GM12878 (cell line): Measurements from ENCODE around the gene TARM1. TPM values are rescaled to one million over a fixed set of nuclear protein-coding genes. Genes with fewer than 3 reads are reported as not detected.

Experiments used
- ATAC-seq: fragments of 200-7000 bp; cut with Tn5 transposase; 3 replicates; pipeline ENCODE4 v1.9.1; 2020; ENCODE audit warnings: mild to moderate bottlenecking, moderate library complexity
- BruUV-seq: library from RNA; stranded (reverse); fragments of 400-500 nt; replicated peaks from 2 replicates; lab custom pipeline; 2021; lab: Mats Ljungman, UMichigan
- CTCF ChIA-PET: fragments of 300-600 bp; sonication (Branson Sonifier 250); formaldehyde crosslinking; extraction: SDS; loops from one replicate; lab custom pipeline; 2021; ENCODE audit warnings: inconsistent platforms; lab: Yijun Ruan, JAX
- POLR2A ChIA-PET: fragments of 350-600 bp; formaldehyde crosslinking; extraction: SDS; loops from one replicate; lab custom pipeline; 2021; ENCODE audit warnings: inconsistent platforms; lab: Charles Lee
- RAD21 ChIA-PET: fragments of 300-600 bp; sonication (Branson Sonifier 250); formaldehyde crosslinking; loops from one replicate; lab custom pipeline; 2023; ENCODE audit warnings: antibody characterized with exemption; ENCODE audit not compliant: unreplicated experiment; lab: Charles Lee
- SMC1A ChIA-PET: fragments of 300-600 bp; sonication (Branson Sonifier 250); formaldehyde crosslinking; loops from one replicate; lab custom pipeline; 2023; ENCODE audit not compliant: unreplicated experiment, uncharacterized antibody; lab: Charles Lee
- DNase-seq: peaks from one replicate; pipeline ENCODE4 v3.0.0-alpha.2; 2011; ENCODE audit warnings: low read depth, low spot score
- FAIRE-seq: peaks from 3 replicates; lab custom pipeline; 2011; peaks lifted over from hg19 to GRCh38; lab: Jason Lieb, UNC
- H2AFZ ChIP-seq: 2 replicates; pipeline ENCODE4 v1.6.0; 2011; ENCODE audit warnings: low read depth, low read length, control low read depth; ENCODE audit not compliant: control insufficient read depth
- H3K27ac ChIP-seq: 2 replicates; pipeline ENCODE4 v1.5.1; 2011; ENCODE audit warnings: control low read depth; ENCODE audit not compliant: control insufficient read depth, insufficient read depth
- H3K27me3 ChIP-seq, 2 experiments: replicated peaks in 1 of 2; 2 replicates each; pipeline versions ENCODE4 v1.6.0 to v1.6.1; 2011; ENCODE audit warnings: low read length in 1 of 2; ENCODE audit not compliant: control insufficient read depth in 2 of 2, insufficient read depth in 2 of 2
- H3K36me3 ChIP-seq, 2 experiments: 2 replicates each; pipeline ENCODE4 v1.5.1; 2011; ENCODE audit warnings: low read length in 1 of 2; ENCODE audit not compliant: control insufficient read depth in 2 of 2, insufficient read depth in 2 of 2
- H3K4me1 ChIP-seq: 2 replicates; pipeline ENCODE4 v1.6.1; 2011; ENCODE audit warnings: mild to moderate bottlenecking, low read length, moderate library complexity, mixed read lengths; ENCODE audit not compliant: control insufficient read depth, insufficient read depth
- H3K4me2 ChIP-seq: 2 replicates; pipeline ENCODE4 v1.6.0; 2011; ENCODE audit warnings: control low read depth; ENCODE audit not compliant: control insufficient read depth, insufficient read depth
- H3K4me3 ChIP-seq: fragments of 200-600 bp; sonication (generic); 2 replicates; pipeline ENCODE4 v1.5.1; 2016
- H3K79me2 ChIP-seq: 2 replicates; pipeline ENCODE4 v1.6.0; 2011; ENCODE audit warnings: low read length; ENCODE audit not compliant: control insufficient read depth, insufficient read depth
- H3K9ac ChIP-seq: 2 replicates; pipeline ENCODE4 v1.8.0; 2011; ENCODE audit warnings: low read length, control low read depth, mixed read lengths; ENCODE audit not compliant: control insufficient read depth, insufficient read depth
- H3K9me3 ChIP-seq: replicated peaks from 3 replicates; pipeline ENCODE4 v1.5.1; 2011; ENCODE audit warnings: mild to moderate bottlenecking, low read length; ENCODE audit not compliant: control insufficient read depth, insufficient read depth
- H4K20me1 ChIP-seq: 2 replicates; pipeline ENCODE4 v1.6.0; 2011; ENCODE audit not compliant: control insufficient read depth, insufficient read depth
- BACH1 ChIP-seq: fragments of 450-650 bp; IDR thresholded peaks from 2 replicates; pipeline ENCODE4 v1.6.1; 2017; ENCODE audit warnings: mild to moderate bottlenecking, borderline replicate concordance
- CEBPB ChIP-seq, 2 experiments: fragments of 150-350 bp in 1 of 2; IDR thresholded peaks; 2 replicates each; pipeline ENCODE4 v1.6.1; 2012 to 2014; ENCODE audit warnings: low read depth in 2 of 2, low read length in 2 of 2, borderline replicate concordance in 1 of 2, inconsistent platforms in 1 of 2
- DPF2 ChIP-seq: fragments of 450-650 bp; IDR thresholded peaks from 2 replicates; pipeline ENCODE4 v1.6.1; 2017; ENCODE audit warnings: mild to moderate bottlenecking
- EP300 ChIP-seq, 2 experiments: fragments of 150-350 bp in 1 of 2; IDR thresholded peaks; 2 replicates each; pipeline ENCODE4 v1.6.1; 2011 to 2012; ENCODE audit warnings: low read depth in 2 of 2, low read length in 2 of 2, borderline replicate concordance in 1 of 2, improper control_type of control experiment in 1 of 2, inconsistent platforms in 1 of 2; ENCODE audit not compliant: control insufficient read depth in 1 of 2
- EZH2 ChIP-seq: IDR thresholded peaks from 2 replicates; pipeline ENCODE4 v1.6.1; 2012; ENCODE audit warnings: low read depth, mild to moderate bottlenecking, control low read depth, inconsistent platforms, low read length, borderline replicate concordance; ENCODE audit not compliant: control insufficient read depth
- JUND ChIP-seq: IDR thresholded peaks from 2 replicates; pipeline ENCODE4 v1.6.1; 2012; ENCODE audit warnings: low read depth, mild to moderate bottlenecking, low read length, improper control_type of control experiment, moderate library complexity
- LARP7 ChIP-seq: fragments of 450-650 bp; IDR thresholded peaks from 2 replicates; pipeline ENCODE4 v1.6.1; 2017; ENCODE audit warnings: mild to moderate bottlenecking
- MTA3 ChIP-seq: IDR thresholded peaks from 2 replicates; pipeline ENCODE4 v1.6.1; 2012; ENCODE audit warnings: low read length, inconsistent platforms, borderline replicate concordance
- NFYB ChIP-seq: IDR thresholded peaks from 2 replicates; pipeline ENCODE4 v1.6.1; 2011; ENCODE audit warnings: low read depth, mild to moderate bottlenecking, low read length, improper control_type of control experiment, moderate library complexity; ENCODE audit not compliant: insufficient read depth
- PAX5 ChIP-seq: IDR thresholded peaks from 2 replicates; pipeline ENCODE4 v1.6.1; 2011; ENCODE audit warnings: low read depth, low read length, borderline replicate concordance
- PML ChIP-seq: IDR thresholded peaks from 2 replicates; pipeline ENCODE4 v1.6.1; 2012; ENCODE audit warnings: low read length, inconsistent platforms
- POLR2AphosphoS5 ChIP-seq: IDR thresholded peaks from 2 replicates; pipeline ENCODE4 v1.6.1; 2011; ENCODE audit warnings: mild to moderate bottlenecking, low read length, inconsistent platforms
- RBBP5 ChIP-seq: fragments of 200-600 bp; sonication (generic); conservative IDR thresholded peaks from 2 replicates; pipeline ENCODE4 v1.6.1; 2016
- RELA ChIP-seq: fragments of 450-650 bp; IDR thresholded peaks from 2 replicates; pipeline ENCODE4 v1.8.0; 2014; ENCODE audit warnings: borderline replicate concordance; ENCODE audit not compliant: partially characterized antibody
- SPI1 ChIP-seq: IDR thresholded peaks from 2 replicates; pipeline ENCODE4 v1.6.1; 2011; ENCODE audit warnings: low read depth, mild to moderate bottlenecking, low read length, moderate library complexity, borderline replicate concordance; ENCODE audit not compliant: insufficient read depth
- STAT1 ChIP-seq: fragments of 450-650 bp; conservative IDR thresholded peaks from 2 replicates; pipeline ENCODE4 v1.6.1; 2014; ENCODE audit warnings: antibody characterized with exemption, mild to moderate bottlenecking
- SUPT20H ChIP-seq: IDR thresholded peaks from 2 replicates; pipeline ENCODE4 v1.6.1; 2011; ENCODE audit warnings: low read depth, mild to moderate bottlenecking, low read length, moderate library complexity, borderline replicate concordance; ENCODE audit not compliant: control insufficient read depth
- WGBS: methylation state at CpG from one replicate; pipeline ENCODE4 v1.1.6; 2016; ENCODE audit warnings: low lambda C conversion rate; ENCODE audit not compliant: insufficient replicate concordance, insufficient coverage; ENCODE audit errors: missing lambda C conversion rate; 5-methylcytosine and 5-hydroxymethylcytosine counted together
- in situ Hi-C: fragments of 300-500 bp; cut with MboI; formaldehyde crosslinking; loops from 9 replicates; pipeline ENCODE4 v1.14.3; 2018; ENCODE audit warnings: mixed read lengths
- intact Hi-C: fragments of 100-400 bp; cut with micrococcal nuclease; formaldehyde crosslinking; loops from one replicate; pipeline ENCODE4 v1.14.2; 2022; ENCODE audit not compliant: unreplicated experiment
- polyA plus RNA-seq, 11 experiments: library from polyadenylated mRNA; depleted of rRNA in 4 of 11; unstranded in 6 of 11; stranded (reverse) in 5 of 11; fragments of >200 nt; fragmentation: Nextera tagmentation in 4 of 11; fragmentation: Illumina TruSeq in 1 of 11; extraction: Ambion mirVana in 4 of 11; extraction: Trizol in 1 of 11; gene quantifications; 1 replicate in 1 of 11; 2 replicates in 10 of 11; pipeline versions ENCODE4 v1.2.1 to v1.2.3, GENCODE V29; 2011 to 2016; ENCODE audit warnings: inconsistent platforms in 2 of 11, missing spikeins in 2 of 11, low read depth in 1 of 11
- total RNA-seq, 4 experiments: library from RNA; depleted of rRNA in 3 of 4; stranded (reverse); fragments of >200 nt in 3 of 4; fragmentation: Illumina TruSeq in 1 of 4; extraction: Trizol in 1 of 4; gene quantifications; 2 replicates each; pipeline versions ENCODE4 v1.2.1 to v1.2.3, GENCODE V29; 2013 to 2021
- TF ChIP-seq, protein P1 (sequence below): fragments of 450-650 bp; IDR thresholded peaks from 2 replicates; pipeline ENCODE4 v1.6.1; 2017; ENCODE audit warnings: mild to moderate bottlenecking
- TF ChIP-seq, protein P2 (sequence below): IDR thresholded peaks from 2 replicates; pipeline ENCODE4 v1.6.1; 2012; ENCODE audit warnings: low read depth, low read length, improper control_type of control experiment
- TF ChIP-seq, protein P3 (sequence below): IDR thresholded peaks from 2 replicates; pipeline ENCODE4 v1.6.1; 2012; ENCODE audit warnings: low read depth, low read length, improper control_type of control experiment

The TARM1 gene
- total and polyA plus RNA-seq, 10 of the 15 experiments (the other 5 are each of a cell fraction or from before 2014, with no cell fraction given), result not detected

DNA sequence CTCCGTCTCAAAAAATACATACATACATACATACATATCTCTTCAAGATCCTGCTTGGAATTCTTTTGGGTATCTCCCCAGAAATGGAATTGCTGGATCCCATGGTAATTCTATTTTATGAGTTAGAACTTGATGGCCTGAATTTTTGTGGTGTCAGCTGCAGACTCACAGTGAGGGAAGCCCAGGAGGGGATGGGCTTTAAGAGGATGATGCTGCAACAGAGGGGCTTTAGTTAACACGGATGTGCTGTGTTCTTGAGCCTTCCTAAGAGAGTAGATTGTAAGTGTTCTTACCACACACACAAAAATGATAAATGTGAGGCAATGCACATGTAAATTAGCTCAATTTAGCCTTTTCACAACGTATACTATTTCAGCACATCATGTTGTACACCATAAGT is 58.0 kb downstream of the TARM1 start:
- TF ChIP-seq EZH2 (no peak), RELA (no peak), DPF2 (no peak), JUND (no peak), PML (no peak), RBBP5 (no peak), CEBPB (IDR thresholded peaks at IDR 0.05; ENCODE audit: borderline replicate concordance in 1 of 2, low read depth in 2 of 2, low read length in 2 of 2) (no peak), LARP7 (no peak), STAT1 (no peak), EP300 (IDR thresholded peaks at IDR 0.05; ENCODE audit: borderline replicate concordance in 1 of 2, control insufficient read depth in 1 of 2, low read depth in 2 of 2, low read length in 2 of 2) (no peak), BACH1 (no peak), PAX5 (no peak), SUPT20H (no peak), MTA3 (no peak), SPI1 (no peak), POLR2AphosphoS5 (no peak), NFYB (no peak)
- TF ChIP-seq, protein P1, sequence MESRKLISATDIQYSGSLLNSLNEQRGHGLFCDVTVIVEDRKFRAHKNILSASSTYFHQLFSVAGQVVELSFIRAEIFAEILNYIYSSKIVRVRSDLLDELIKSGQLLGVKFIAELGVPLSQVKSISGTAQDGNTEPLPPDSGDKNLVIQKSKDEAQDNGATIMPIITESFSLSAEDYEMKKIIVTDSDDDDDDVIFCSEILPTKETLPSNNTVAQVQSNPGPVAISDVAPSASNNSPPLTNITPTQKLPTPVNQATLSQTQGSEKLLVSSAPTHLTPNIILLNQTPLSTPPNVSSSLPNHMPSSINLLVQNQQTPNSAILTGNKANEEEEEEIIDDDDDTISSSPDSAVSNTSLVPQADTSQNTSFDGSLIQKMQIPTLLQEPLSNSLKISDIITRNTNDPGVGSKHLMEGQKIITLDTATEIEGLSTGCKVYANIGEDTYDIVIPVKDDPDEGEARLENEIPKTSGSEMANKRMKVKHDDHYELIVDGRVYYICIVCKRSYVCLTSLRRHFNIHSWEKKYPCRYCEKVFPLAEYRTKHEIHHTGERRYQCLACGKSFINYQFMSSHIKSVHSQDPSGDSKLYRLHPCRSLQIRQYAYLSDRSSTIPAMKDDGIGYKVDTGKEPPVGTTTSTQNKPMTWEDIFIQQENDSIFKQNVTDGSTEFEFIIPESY, result no peak
- TF ChIP-seq, protein P2, sequence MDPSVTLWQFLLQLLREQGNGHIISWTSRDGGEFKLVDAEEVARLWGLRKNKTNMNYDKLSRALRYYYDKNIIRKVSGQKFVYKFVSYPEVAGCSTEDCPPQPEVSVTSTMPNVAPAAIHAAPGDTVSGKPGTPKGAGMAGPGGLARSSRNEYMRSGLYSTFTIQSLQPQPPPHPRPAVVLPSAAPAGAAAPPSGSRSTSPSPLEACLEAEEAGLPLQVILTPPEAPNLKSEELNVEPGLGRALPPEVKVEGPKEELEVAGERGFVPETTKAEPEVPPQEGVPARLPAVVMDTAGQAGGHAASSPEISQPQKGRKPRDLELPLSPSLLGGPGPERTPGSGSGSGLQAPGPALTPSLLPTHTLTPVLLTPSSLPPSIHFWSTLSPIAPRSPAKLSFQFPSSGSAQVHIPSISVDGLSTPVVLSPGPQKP, result no peak
- TF ChIP-seq, protein P3, sequence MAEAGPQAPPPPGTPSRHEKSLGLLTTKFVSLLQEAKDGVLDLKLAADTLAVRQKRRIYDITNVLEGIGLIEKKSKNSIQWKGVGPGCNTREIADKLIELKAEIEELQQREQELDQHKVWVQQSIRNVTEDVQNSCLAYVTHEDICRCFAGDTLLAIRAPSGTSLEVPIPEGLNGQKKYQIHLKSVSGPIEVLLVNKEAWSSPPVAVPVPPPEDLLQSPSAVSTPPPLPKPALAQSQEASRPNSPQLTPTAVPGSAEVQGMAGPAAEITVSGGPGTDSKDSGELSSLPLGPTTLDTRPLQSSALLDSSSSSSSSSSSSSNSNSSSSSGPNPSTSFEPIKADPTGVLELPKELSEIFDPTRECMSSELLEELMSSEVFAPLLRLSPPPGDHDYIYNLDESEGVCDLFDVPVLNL, result no peak
- Histone ChIP-seq H3K4me2 (no peak overlapping the region), H3K27ac (no peak overlapping the region), H3K79me2 (no peaks in the 10 kb centered on the region), H3K27me3 (no peaks in the 10 kb centered on the region), H3K9ac (no peak overlapping the region), H2AFZ (no peak overlapping the region), H3K36me3 (no peaks in the 10 kb centered on the region), H4K20me1 (no peaks in the 10 kb centered on the region), H3K9me3 (no peaks in the 10 kb centered on the region; the same call in 2 of the 3 replicates), H3K4me3 (no peak overlapping the region), H3K4me1 (no peaks in the 10 kb centered on the region)
- ChIA-PET RAD21 (interaction anchor here (0.9 to 2.9 kb wide), 2 partner anchors 230 to 598 kb away, joined by 3 to 13 read pairs; no protein-coding TSS in a partner anchor), SMC1A (interaction anchor here (1.1 kb wide), 1 partner anchor 980 kb away, joined by 3 read pairs; no protein-coding TSS in a partner anchor), CTCF (interaction anchor here (0.9 to 2.4 kb wide), 8 partner anchors 12 to 828 kb away, joined by 3 to 16 read pairs (median 6); no protein-coding TSS in a partner anchor), POLR2A (no interaction called here)
- DNase-seq (no peak), ATAC-seq (no peak), FAIRE-seq (no peak)
- in situ Hi-C loops, result loop anchor here (10.0 kb wide), 2 partner anchors 598 to 828 kb away; partner anchors contain the start of gene ZNF665
- WGBS, result 20% methylated on average over 3 of the region's 3 CpGs
- intact Hi-C loops, result loop anchor here (10.0 kb wide), 1 partner anchor 598 kb away; no protein-coding TSS in a partner anchor
- BruUV-seq, result no TSS peak
